ENCODE data around the gene OR51G1. TPM values are rescaled to one million over a fixed set of nuclear protein-coding genes. Genes with fewer than 3 reads are reported as not detected.

The OR51G1 gene
- total RNA-seq, 1 experiment from 2014 or later: not detected

- Histone ChIP-seq H3K79me2 (ENCODE audit: insufficient read depth, low read length) (no peaks in the 10 kb centered on the region), H3K4me2 (ENCODE audit: low read length) (no peak overlapping the region), H3K9me3 (ENCODE audit: control insufficient read depth in 1 of 2, insufficient read depth in 1 of 2, low read depth in 1 of 2, low read length in 2 of 2) (no peaks in the 10 kb centered on the region), H3K4me1 (ENCODE audit: control insufficient read depth in 1 of 2, insufficient read depth in 2 of 2, low read length in 2 of 2) (no peaks in the 10 kb centered on the region), H3K9me2 (ENCODE audit: insufficient read depth) (no peaks in the 10 kb centered on the region), H3K4me3 (replicated peaks in 1 of 2; ENCODE audit: low read depth in 1 of 2, low read length in 2 of 2) (no peak overlapping the region), H4K20me1 (ENCODE audit: insufficient read depth) (no peaks in the 10 kb centered on the region), H3K27ac (ENCODE audit: low read depth, low read length) (no peak overlapping the region), H3K27me3 (ENCODE audit: insufficient read depth, low read length) (peaks cover 28% of the 10 kb centered on the region; the same call in 1 of the 2 replicates), H3K9ac (ENCODE audit: low read length) (no peak overlapping the region), H2AFZ (ENCODE audit: low read depth, low read length, poor library complexity, severe bottlenecking) (no peak overlapping the region), H3K36me3 (ENCODE audit: control insufficient read depth in 1 of 2, insufficient read depth in 2 of 2, low read length in 2 of 2) (no peaks in the 10 kb centered on the region)
- ChIA-PET RAD21 (ENCODE audit: low non-redundant PET in 1 of 2, low total read pairs in 2 of 2, uncharacterized antibody in 2 of 2, unreplicated experiment in 2 of 2) (no interaction called here), CTCF (no interaction called here), POLR2A (no interaction called here)
- no peak for ATAC-seq
- no peak for DNase-seq (ENCODE audit: low read depth, low spot score)
- intact Hi-C loops (cut with micrococcal nuclease): no loop called here
- TF ChIP-seq YY1 (IDR thresholded peaks at IDR 0.05; ENCODE audit: extremely low read depth, insufficient replicate concordance, low read depth, low read length) (no peak), ATF3 (IDR thresholded peaks at IDR 0.05) (no peak), SRF (IDR thresholded peaks at IDR 0.05; ENCODE audit: low read depth) (no peak), EGR1 (IDR thresholded peaks at IDR 0.05; ENCODE audit: low read depth) (no peak), JUND (IDR thresholded peaks at IDR 0.05) (no peak)
- no TSS peak for BruUV-seq (replicated peaks)
These were observed 8.6 kb upstream of the OR51G1 start for GRCh38 chr11:4932751-4933150.

- Histone ChIP-seq H3K9me3 (ENCODE audit: control insufficient read depth in 1 of 2, insufficient read depth in 1 of 2, low read depth in 1 of 2, low read length in 2 of 2) (no peaks in the 10 kb centered on the region), H4K20me1 (ENCODE audit: insufficient read depth) (no peaks in the 10 kb centered on the region), H3K4me1 (ENCODE audit: control insufficient read depth in 1 of 2, insufficient read depth in 2 of 2, low read length in 2 of 2) (no peaks in the 10 kb centered on the region), H3K27me3 (ENCODE audit: insufficient read depth, low read length) (peaks cover 24% of the 10 kb centered on the region; the same call in 1 of the 2 replicates), H3K9ac (ENCODE audit: low read length) (no peak overlapping the region), H3K4me2 (ENCODE audit: low read length) (no peak overlapping the region), H3K4me3 (replicated peaks in 1 of 2; ENCODE audit: low read depth in 1 of 2, low read length in 2 of 2) (no peak overlapping the region), H3K9me2 (ENCODE audit: insufficient read depth) (no peaks in the 10 kb centered on the region), H3K27ac (ENCODE audit: low read depth, low read length) (no peak overlapping the region), H2AFZ (ENCODE audit: low read depth, low read length, poor library complexity, severe bottlenecking) (no peak overlapping the region), H3K36me3 (ENCODE audit: control insufficient read depth in 1 of 2, insufficient read depth in 2 of 2, low read length in 2 of 2) (no peaks in the 10 kb centered on the region), H3K79me2 (ENCODE audit: insufficient read depth, low read length) (no peaks in the 10 kb centered on the region)
- no peak for DNase-seq (ENCODE audit: low read depth, low spot score)
- intact Hi-C loops (cut with micrococcal nuclease): no loop called here
- TF ChIP-seq SRF (IDR thresholded peaks at IDR 0.05; ENCODE audit: low read depth): no peak
- no peak for TF ChIP-seq CTCF (IDR thresholded peaks at IDR 0.05 in 2 of 3, conservative IDR thresholded peaks at IDR 0.05 in 1 of 3; ENCODE audit: borderline replicate concordance in 1 of 3, insufficient read depth in 1 of 3, low read depth in 2 of 3, low read length in 2 of 3)
- no peak for TF ChIP-seq SIN3A (IDR thresholded peaks at IDR 0.05; ENCODE audit: low read depth)
- TF ChIP-seq ZNF274 (IDR thresholded peaks at IDR 0.05; ENCODE audit: low read depth, low read length): no peak
- TF ChIP-seq JUND (IDR thresholded peaks at IDR 0.05): no peak
- no peak for TF ChIP-seq TCF7L2 (IDR thresholded peaks at IDR 0.05; ENCODE audit: borderline replicate concordance, extremely low read depth, insufficient read depth, insufficient read length)
- no peak for TF ChIP-seq ATF3 (IDR thresholded peaks at IDR 0.05)
- no peak for TF ChIP-seq ELF1 (IDR thresholded peaks at IDR 0.05; ENCODE audit: borderline replicate concordance, low read depth)
- no peak for ATAC-seq
- CTCF ChIA-PET: no interaction called here
- BruUV-seq (replicated peaks): no TSS peak
- POLR2A ChIA-PET: no interaction called here
- RAD21 ChIA-PET (ENCODE audit: low non-redundant PET in 1 of 2, low total read pairs in 2 of 2, uncharacterized antibody in 2 of 2, unreplicated experiment in 2 of 2): no interaction called here
These were observed 2.5 kb upstream of the OR51G1 start for GRCh38 chr11:4926608-4927007.

Data from HCT116 (cell line).